SU-DHL-6 (cell line): ENCODE measurements around the gene EME2.

ENCODE experiments used
- H2AFZ ChIP-seq: fragments of 200-600 bp; sonication (generic); 2 replicates; pipeline ENCODE4 v1.6.1; 2014; ENCODE audit warnings: low read depth, mild to moderate bottlenecking, moderate library complexity, mixed read lengths, antibody characterized with exemption, low read length; ENCODE audit not compliant: severe bottlenecking
- H3F3A ChIP-seq: fragments of 200-600 bp; shearing (Covaris generic); 2 replicates; pipeline ENCODE4 v1.6.0; 2016; ENCODE audit warnings: antibody characterized with exemption, mild to moderate bottlenecking; ENCODE audit not compliant: insufficient read depth
- H3K27ac ChIP-seq: fragments of 200-600 bp; sonication (generic); 2 replicates; pipeline ENCODE4 v1.5.1; 2016; ENCODE audit warnings: low read depth, mild to moderate bottlenecking, low read length, moderate library complexity, mixed read lengths
- H3K27me3 ChIP-seq: fragments of 200-600 bp; sonication (generic), shearing (Covaris generic); 2 replicates; pipeline ENCODE4 v1.6.0; 2014; ENCODE audit warnings: mild to moderate bottlenecking, low read length
- H3K36me3 ChIP-seq: fragments of 200-600 bp; sonication (generic); 2 replicates; pipeline ENCODE4 v1.6.1; 2014; ENCODE audit warnings: mild to moderate bottlenecking, low read length, mixed read lengths
- H3K4me2 ChIP-seq: fragments of 300-600, 200-600 bp; shearing (Covaris generic), sonication (generic); 2 replicates; pipeline ENCODE4 v1.6.0; 2014; ENCODE audit warnings: low read length, low read depth, mild to moderate bottlenecking; ENCODE audit not compliant: poor library complexity, severe bottlenecking
- H3K4me3 ChIP-seq: fragments of 200-600 bp; sonication (generic); 2 replicates; pipeline ENCODE4 v1.5.1; 2014; ENCODE audit warnings: antibody characterized with exemption, low read length, mild to moderate bottlenecking, mixed read lengths; ENCODE audit not compliant: insufficient read depth, poor library complexity, severe bottlenecking
- H3K79me2 ChIP-seq: fragments of 200-600 bp; sonication (generic); 2 replicates; pipeline ENCODE4 v1.6.1; 2014; ENCODE audit warnings: mild to moderate bottlenecking, low read length, moderate library complexity; ENCODE audit not compliant: insufficient read depth
- H3K9ac ChIP-seq: fragments of 200-600 bp; sonication (generic); 2 replicates; pipeline ENCODE4 v1.7.0; 2014; ENCODE audit warnings: mild to moderate bottlenecking, low read length
- H3K9me2 ChIP-seq: fragments of 200-600 bp; sonication (generic); replicated peaks from 2 replicates; pipeline ENCODE4 v1.6.1; 2014; ENCODE audit warnings: low read length; ENCODE audit not compliant: insufficient read depth
- H3K9me3 ChIP-seq: fragments of 200-600 bp; sonication (generic); 2 replicates; pipeline ENCODE4 v1.6.1; 2014; ENCODE audit warnings: low read length, mixed read lengths; ENCODE audit not compliant: insufficient read depth
- H4K20me1 ChIP-seq: fragments of 200-600 bp; sonication (generic); 2 replicates; pipeline ENCODE4 v1.6.1; 2014; ENCODE audit warnings: low read depth, mild to moderate bottlenecking, antibody characterized with exemption, low read length, moderate library complexity, mixed read lengths
- CTCF ChIP-seq: fragments of 200-600 bp; sonication (generic); IDR thresholded peaks from one replicate; pipeline ENCODE4 v1.5.1; 2017; ENCODE audit warnings: antibody characterized with exemption, mild to moderate bottlenecking, low read length, moderate library complexity; ENCODE audit not compliant: insufficient read depth, poor library complexity, severe bottlenecking
- EZH2phosphoT487 ChIP-seq: fragments of 200-600 bp; sonication (generic), shearing (Covaris generic); conservative IDR thresholded peaks from 2 replicates; pipeline ENCODE4 v1.6.1; 2018; ENCODE audit warnings: mild to moderate bottlenecking, antibody characterized with exemption, low read length, moderate library complexity, mixed read lengths

Gene EME2

GRCh38 chr16:1740781-1741490, 31.7 kb upstream of the EME2 start:
- H3K9me3 ChIP-seq = peaks cover 4% of the 10 kb centered on the region; the same call in 1 of the 2 replicates
- H3K4me3 ChIP-seq = no peak overlapping the region
- H3K27ac ChIP-seq = no peak overlapping the region
- no peak overlapping the region for H2AFZ ChIP-seq
- H3K36me3 ChIP-seq = no peaks in the 10 kb centered on the region
- H3K9me2 ChIP-seq = no peaks in the 10 kb centered on the region
- H4K20me1 ChIP-seq = no peaks in the 10 kb centered on the region
- no peak overlapping the region for H3K4me2 ChIP-seq
- peaks cover 12% of the 10 kb centered on the region for H3F3A ChIP-seq
- no peaks in the 10 kb centered on the region for H3K79me2 ChIP-seq
- TF ChIP-seq CTCF = no peak
- TF ChIP-seq EZH2phosphoT487 = no peak
- no peaks in the 10 kb centered on the region for H3K27me3 ChIP-seq
- no peak overlapping the region for H3K9ac ChIP-seq

- no peaks in the 10 kb centered on the region for H3K79me2 ChIP-seq
- no peak overlapping the region for H3K27ac ChIP-seq
- no peak overlapping the region for H3K4me3 ChIP-seq
- H4K20me1 ChIP-seq = no peaks in the 10 kb centered on the region
- H3K9ac ChIP-seq = no peak overlapping the region
- H3F3A ChIP-seq = peaks cover 9% of the 10 kb centered on the region; the same call in 1 of the 2 replicates
- TF ChIP-seq EZH2phosphoT487 = no peak
- H2AFZ ChIP-seq = no peak overlapping the region
- no peak overlapping the region for H3K4me2 ChIP-seq
- no peaks in the 10 kb centered on the region for H3K36me3 ChIP-seq
- no peaks in the 10 kb centered on the region for H3K27me3 ChIP-seq
- H3K9me2 ChIP-seq = no peaks in the 10 kb centered on the region
- peaks cover 4% of the 10 kb centered on the region; the same call in 1 of the 2 replicates for H3K9me3 ChIP-seq
These were observed 31.0 kb upstream of the EME2 start for GRCh38 chr16:1741553-1742165.

- Histone ChIP-seq H2AFZ (no peak overlapping the region), H3K27ac (no peak overlapping the region), H3K9me2 (no peaks in the 10 kb centered on the region), H3K79me2 (no peaks in the 10 kb centered on the region), H3K9me3 (peaks cover 4% of the 10 kb centered on the region; the same call in 1 of the 2 replicates), H4K20me1 (no peaks in the 10 kb centered on the region), H3K4me2 (no peak overlapping the region), H3K27me3 (no peaks in the 10 kb centered on the region), H3F3A (peaks cover 4% of the 10 kb centered on the region; the same call in 1 of the 2 replicates), H3K9ac (no peak overlapping the region), H3K4me3 (no peak overlapping the region), H3K36me3 (no peaks in the 10 kb centered on the region)
- TF ChIP-seq EZH2phosphoT487 = no peak
- TF ChIP-seq CTCF = no peak
These were observed 29.0 kb upstream of the EME2 start for GRCh38 chr16:1743376-1744337.
